Measurements from ENCODE around the gene ATP2C1.

Gene ATP2C1

DNA sequence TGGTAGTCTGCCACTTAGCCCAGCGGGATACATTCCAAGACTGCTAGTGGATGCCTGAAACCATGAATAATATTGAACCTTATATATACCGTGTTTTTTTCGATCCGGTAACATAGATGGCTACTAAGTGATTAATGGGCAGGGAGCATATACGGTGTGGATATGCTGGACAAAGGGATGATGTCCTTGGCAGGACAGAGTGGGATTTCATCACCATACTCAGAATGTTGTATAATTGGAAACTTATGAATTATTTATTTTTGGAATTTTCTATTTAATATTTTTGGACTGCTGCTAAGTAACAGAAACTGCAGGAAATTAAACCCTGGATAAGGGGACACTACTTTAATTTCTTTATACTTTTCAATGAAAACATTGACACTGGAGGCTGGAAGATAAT lies 79.5 kb downstream of the ATP2C1 start:
- TF ChIP-seq MYC (IDR thresholded peaks at IDR 0.05; ENCODE audit: low read depth, low read length) (no peak), POLR2A (IDR thresholded peaks at IDR 0.05; ENCODE audit: extremely low read depth, insufficient read length) (no peak)
- TF ChIP-seq, protein P1, sequence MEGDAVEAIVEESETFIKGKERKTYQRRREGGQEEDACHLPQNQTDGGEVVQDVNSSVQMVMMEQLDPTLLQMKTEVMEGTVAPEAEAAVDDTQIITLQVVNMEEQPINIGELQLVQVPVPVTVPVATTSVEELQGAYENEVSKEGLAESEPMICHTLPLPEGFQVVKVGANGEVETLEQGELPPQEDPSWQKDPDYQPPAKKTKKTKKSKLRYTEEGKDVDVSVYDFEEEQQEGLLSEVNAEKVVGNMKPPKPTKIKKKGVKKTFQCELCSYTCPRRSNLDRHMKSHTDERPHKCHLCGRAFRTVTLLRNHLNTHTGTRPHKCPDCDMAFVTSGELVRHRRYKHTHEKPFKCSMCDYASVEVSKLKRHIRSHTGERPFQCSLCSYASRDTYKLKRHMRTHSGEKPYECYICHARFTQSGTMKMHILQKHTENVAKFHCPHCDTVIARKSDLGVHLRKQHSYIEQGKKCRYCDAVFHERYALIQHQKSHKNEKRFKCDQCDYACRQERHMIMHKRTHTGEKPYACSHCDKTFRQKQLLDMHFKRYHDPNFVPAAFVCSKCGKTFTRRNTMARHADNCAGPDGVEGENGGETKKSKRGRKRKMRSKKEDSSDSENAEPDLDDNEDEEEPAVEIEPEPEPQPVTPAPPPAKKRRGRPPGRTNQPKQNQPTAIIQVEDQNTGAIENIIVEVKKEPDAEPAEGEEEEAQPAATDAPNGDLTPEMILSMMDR (IDR thresholded peaks at IDR 0.05; ENCODE audit: low read depth, low read length): no peak
- TF ChIP-seq, protein P2, sequence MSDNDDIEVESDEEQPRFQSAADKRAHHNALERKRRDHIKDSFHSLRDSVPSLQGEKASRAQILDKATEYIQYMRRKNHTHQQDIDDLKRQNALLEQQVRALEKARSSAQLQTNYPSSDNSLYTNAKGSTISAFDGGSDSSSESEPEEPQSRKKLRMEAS (IDR thresholded peaks at IDR 0.05; ENCODE audit: low read depth, low read length): no peak

DNA sequence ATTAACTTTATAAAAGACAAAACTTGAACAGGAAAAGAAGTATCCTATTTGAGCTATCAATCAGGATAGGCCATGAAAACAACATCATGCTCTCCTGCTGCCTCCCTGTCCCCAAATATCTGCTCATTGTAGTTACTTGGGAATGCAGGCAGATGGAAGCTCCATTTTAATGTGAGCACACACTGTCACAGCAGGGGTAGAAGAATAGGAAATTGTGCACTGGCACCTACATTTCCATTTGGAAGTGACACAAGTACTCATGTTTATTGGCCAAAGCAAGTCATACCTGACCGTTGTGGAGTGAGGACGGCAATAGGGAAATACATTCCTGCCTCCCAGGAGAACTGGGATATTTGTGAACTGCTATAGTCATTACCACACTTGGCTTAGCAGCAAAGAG lies 80.3 kb downstream of the ATP2C1 start:
- TF ChIP-seq, protein P1 (IDR thresholded peaks at IDR 0.05; ENCODE audit: low read depth, low read length): no peak
- TF ChIP-seq POLR2A (IDR thresholded peaks at IDR 0.05; ENCODE audit: extremely low read depth, insufficient read length): no peak
- TF ChIP-seq, protein P2 (IDR thresholded peaks at IDR 0.05; ENCODE audit: low read depth, low read length): no peak
- TF ChIP-seq MYC (IDR thresholded peaks at IDR 0.05; ENCODE audit: low read depth, low read length): no peak
- H3K4me3 ChIP-seq (ENCODE audit: low read depth, low read length): no peak overlapping the region
- no peak for DNase-seq (ENCODE audit: low read depth)

More for the DNA sequence above, 79.5 kb downstream of the ATP2C1 start:
- no peak for DNase-seq (ENCODE audit: low read depth)
- H3K4me3 ChIP-seq (ENCODE audit: low read depth, low read length): no peak overlapping the region

DNA sequence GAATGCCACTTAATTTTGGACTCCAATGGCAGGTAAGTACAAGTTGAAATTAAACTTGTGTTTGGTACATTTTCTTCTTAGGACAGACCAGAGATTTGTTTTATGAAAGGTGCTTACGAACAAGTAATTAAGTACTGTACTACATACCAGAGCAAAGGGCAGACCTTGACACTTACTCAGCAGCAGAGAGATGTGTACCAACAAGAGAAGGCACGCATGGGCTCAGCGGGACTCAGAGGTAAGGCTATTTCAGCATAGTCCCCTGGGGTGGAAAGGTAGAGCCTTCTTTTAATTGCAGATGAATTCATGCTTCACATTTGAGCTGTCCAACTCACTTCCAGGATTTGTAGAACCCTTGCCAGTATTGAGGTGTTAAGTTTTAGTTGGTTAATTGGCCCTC lies 81.4 kb downstream of the ATP2C1 start:
- TF ChIP-seq MYC (IDR thresholded peaks at IDR 0.05; ENCODE audit: low read depth, low read length) (no peak), POLR2A (IDR thresholded peaks at IDR 0.05; ENCODE audit: extremely low read depth, insufficient read length) (no peak)
- TF ChIP-seq, protein P1 (IDR thresholded peaks at IDR 0.05; ENCODE audit: low read depth, low read length): no peak
- TF ChIP-seq, protein P2 (IDR thresholded peaks at IDR 0.05; ENCODE audit: low read depth, low read length): no peak
- DNase-seq (ENCODE audit: low read depth): no peak
- no peak overlapping the region for H3K4me3 ChIP-seq (ENCODE audit: low read depth, low read length)

DNA sequence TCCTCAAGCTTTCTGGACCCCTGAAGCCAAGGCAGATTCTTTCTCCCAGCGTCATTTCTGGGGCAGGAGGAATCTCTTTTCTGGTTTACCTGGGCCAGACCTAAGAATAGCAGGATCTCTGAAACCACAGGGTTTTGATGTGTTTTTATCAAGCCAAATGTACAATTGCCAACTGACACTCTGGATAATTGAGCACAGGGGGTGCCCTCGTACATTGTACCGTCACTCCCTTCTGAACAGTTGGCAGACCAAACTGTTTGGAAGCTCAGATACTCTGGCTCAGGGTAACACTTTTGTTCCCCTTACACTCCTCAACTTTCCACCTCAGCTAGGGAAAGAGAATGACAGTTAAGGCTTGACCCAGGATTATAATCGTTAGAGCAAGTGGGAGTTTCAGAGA lies 82.8 kb downstream of the ATP2C1 start:
- TF ChIP-seq, protein P2 (IDR thresholded peaks at IDR 0.05; ENCODE audit: low read depth, low read length): no peak
- TF ChIP-seq MYC (IDR thresholded peaks at IDR 0.05; ENCODE audit: low read depth, low read length) (no peak), POLR2A (IDR thresholded peaks at IDR 0.05; ENCODE audit: extremely low read depth, insufficient read length) (no peak)
- TF ChIP-seq, protein P1 (IDR thresholded peaks at IDR 0.05; ENCODE audit: low read depth, low read length): no peak
- no peak for DNase-seq (ENCODE audit: low read depth)
- no peak overlapping the region for H3K4me3 ChIP-seq (ENCODE audit: low read depth, low read length)

DNA sequence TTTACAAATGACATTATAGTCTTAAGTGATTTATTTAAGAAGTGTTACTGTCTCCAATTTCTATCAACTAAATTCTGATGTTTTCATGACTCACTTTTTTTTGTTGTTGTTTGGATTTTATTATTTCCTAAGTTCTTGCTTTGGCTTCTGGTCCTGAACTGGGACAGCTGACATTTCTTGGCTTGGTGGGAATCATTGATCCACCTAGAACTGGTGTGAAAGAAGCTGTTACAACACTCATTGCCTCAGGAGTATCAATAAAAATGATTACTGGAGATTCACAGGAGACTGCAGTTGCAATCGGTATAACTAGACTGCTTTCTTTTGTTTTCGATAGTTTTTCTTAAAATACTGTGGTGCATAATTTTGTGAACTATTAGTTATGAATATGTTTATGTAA lies 85.2 kb downstream of the ATP2C1 start:
- TF ChIP-seq MYC (IDR thresholded peaks at IDR 0.05; ENCODE audit: low read depth, low read length) (no peak), POLR2A (IDR thresholded peaks at IDR 0.05; ENCODE audit: extremely low read depth, insufficient read length) (no peak)
- TF ChIP-seq, protein P1 (IDR thresholded peaks at IDR 0.05; ENCODE audit: low read depth, low read length): no peak
- TF ChIP-seq, protein P2 (IDR thresholded peaks at IDR 0.05; ENCODE audit: low read depth, low read length): no peak
- no peak for DNase-seq (ENCODE audit: low read depth)

More for the DNA sequence above, 85.2 kb downstream of the ATP2C1 start:
- no peak overlapping the region for H3K4me3 ChIP-seq (ENCODE audit: low read depth, low read length)

Measured in NB4 (cell line).